Fibroblast of upper back skin (primary cell): Measurements from ENCODE around the gene LMTK2.

Experiments used
- DNase-seq: peaks from one replicate; pipeline ENCODE4 v3.0.0-alpha.2; 2013

The LMTK2 gene

DNA sequence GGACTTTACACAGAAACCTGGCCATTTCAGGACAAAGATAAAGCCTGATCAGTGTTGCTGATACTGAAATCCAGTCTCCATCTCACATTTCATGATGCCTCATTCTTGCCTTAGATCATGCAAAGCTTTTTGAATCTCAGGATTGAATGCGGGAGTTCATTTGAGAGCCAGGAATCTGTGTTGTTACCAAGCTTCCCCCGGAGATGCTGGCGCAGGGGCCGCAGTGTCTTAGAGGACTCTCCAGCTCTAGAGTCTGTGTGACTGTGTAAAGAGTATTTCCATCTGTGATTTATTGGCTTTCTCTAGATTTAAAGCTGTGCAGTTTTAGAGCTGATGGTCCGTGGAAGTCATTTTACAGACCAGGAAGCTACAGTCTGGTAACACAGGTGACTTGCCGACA lies 32.0 kb downstream of the LMTK2 start:
- DNase-seq, result no peak

DNA sequence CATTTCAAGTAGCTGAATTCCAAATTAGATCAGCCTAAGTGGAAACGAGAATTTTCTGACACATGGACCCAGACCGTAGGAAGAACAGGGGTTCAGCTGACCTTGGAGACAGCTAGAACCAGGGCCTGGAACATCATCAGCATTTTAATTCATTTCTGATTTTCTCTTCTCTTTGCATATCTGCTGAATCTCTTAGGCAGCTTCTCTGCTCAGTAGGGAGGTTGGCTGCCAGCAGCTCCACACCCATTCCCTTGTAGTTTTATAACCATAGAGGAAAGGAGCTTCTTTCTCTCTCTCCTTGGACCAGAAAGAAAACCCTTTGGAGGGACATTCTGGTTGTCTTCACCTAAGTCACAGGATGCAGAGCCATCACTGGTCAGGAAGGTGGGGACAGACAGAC lies 36.0 kb downstream of the LMTK2 start:
- no peak for DNase-seq

DNA sequence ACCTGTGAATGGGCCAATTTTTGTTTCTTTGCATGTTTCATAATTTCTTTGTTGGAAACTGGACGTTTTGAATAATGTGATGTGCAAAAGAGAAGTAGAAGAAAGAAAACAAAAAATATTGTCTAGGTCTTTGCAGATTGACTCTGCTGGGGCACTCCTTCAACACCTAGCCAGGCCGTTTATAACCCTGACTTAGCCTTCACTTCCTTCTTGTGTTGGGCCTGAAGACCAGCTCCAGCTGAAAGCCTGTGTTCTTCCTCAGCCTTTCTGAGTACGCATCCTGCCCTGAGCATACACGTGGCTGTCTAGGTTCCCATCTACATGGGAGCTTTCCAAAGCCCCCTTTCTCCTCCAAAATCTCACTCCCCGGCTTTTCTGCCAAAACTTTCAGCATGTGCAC lies 41.9 kb downstream of the LMTK2 start:
- no peak for DNase-seq

DNA sequence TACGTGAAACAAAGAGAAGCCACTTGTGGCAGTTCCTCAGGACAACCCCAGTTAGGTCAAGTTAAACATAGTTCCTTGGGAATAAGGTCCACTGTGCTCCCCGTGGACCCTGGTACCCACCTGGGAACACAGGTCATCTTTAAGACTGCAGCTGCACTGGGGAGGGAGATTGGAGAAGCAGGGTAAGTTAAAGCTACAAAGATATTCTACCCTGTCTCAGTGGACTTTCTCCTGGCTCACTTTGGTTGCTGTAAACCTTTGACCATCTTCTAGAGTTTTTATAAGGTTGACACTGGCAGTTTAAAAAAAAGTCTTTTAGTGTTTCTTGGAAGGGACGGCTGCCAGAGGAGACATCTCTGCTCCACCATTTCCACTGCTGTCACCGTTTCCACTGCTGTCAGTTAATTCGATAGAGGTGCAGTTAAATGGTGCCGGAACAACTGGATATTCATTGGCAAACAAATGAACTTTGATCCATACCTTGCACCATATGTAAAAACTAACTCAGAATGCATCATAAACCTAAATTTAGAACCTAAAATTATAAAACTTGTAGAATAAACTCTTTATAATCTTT lies 42.5 kb downstream of the LMTK2 start:
- no peak for DNase-seq

- no peak for DNase-seq
Observed at GRCh38 chr7:98151884-98152283, 45.2 kb downstream of the LMTK2 start.

DNA sequence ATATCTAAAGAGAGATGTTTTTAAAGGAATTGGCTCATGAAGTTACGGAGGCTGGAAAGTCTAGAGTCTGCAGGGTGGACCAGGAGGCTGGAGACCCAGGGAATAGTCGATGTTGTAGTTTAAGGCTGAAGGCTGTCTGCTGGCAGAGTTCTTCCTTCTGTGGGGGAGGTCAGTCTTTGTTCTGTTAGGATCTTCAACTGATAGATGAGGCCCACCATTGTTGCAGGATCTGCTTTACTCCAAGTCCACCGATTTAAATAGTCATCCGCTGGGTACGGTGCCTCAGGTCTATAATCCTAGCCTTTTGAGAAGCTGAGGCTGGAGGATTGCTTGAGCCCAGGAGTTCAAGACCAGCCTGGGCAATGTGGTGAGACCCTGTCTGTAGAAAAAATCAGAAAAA lies 50.0 kb downstream of the LMTK2 start:
- no peak for DNase-seq

DNA sequence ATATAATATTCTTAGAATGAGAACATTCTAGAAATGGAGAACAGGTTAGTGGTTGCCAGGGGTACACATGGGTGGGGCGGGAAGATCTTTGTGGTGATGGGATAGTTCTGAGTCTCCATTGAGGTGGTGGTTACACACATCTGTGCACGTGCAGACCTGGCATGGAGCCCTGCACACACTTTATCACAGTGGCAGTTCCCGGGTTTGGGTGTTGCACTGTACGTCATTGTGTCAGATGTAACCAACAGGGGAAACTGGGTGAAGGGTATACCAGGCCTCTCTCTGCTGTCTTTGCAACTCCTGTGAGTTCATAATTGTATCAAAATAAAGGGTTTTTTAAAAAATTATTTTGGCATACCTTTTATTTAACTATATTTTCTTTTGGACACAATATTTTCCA lies 51.1 kb downstream of the LMTK2 start:
- no peak for DNase-seq

- no peak for DNase-seq
Observed at GRCh38 chr7:98162758-98163157, 56.1 kb downstream of the LMTK2 start.

GRCh38 chr7:98163269-98163668 lies 56.6 kb downstream of the LMTK2 start:
- no peak for DNase-seq

GRCh38 chr7:98163704-98164494 lies 57.2 kb downstream of the LMTK2 start:
- no peak for DNase-seq

- DNase-seq, result peak; percentile 3
Observed at GRCh38 chr7:98165827-98166667, 59.4 kb downstream of the LMTK2 start.

DNA sequence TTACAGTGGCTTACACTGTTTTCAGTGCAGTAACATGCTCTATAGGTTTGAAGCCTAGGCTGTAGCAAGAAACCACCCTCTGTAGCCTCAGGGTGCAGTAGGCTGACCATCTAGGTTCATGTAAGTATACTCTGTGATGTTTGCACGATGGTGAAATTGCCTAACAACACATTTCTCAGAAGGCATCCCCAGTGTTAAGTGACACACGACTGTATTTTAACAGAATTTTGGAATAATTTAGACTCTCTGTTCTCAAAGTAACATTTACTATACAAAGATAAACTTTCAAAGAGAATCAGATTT lies 60.0 kb downstream of the LMTK2 start:
- DNase-seq, result no peak

DNA sequence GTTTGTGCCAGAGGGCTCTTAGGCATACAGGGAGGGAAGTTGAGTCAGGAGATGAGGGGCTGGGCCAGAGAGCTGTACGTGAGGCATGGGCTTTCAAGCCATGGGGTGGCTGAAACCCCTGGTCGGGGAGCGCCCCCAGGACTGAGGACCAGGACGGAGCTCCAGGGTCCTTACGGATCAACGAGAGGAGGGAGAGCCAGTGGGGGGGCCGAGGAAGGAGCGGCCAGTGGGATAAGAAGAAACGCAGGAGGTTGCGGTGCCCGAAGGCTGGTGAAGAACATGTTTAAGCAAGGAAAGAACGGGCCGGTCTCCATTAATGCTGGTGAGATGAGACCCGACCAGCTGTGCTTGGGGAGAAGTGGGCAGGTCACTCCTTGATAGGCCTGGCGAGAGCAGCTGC lies 61.0 kb downstream of the LMTK2 start:
- DNase-seq, result no peak

- peak; percentile 58 for DNase-seq
Observed at GRCh38 chr7:98168181-98168903, 61.7 kb downstream of the LMTK2 start.

GRCh38 chr7:98168904-98169621 lies 62.4 kb downstream of the LMTK2 start:
- DNase-seq, result no peak

DNA sequence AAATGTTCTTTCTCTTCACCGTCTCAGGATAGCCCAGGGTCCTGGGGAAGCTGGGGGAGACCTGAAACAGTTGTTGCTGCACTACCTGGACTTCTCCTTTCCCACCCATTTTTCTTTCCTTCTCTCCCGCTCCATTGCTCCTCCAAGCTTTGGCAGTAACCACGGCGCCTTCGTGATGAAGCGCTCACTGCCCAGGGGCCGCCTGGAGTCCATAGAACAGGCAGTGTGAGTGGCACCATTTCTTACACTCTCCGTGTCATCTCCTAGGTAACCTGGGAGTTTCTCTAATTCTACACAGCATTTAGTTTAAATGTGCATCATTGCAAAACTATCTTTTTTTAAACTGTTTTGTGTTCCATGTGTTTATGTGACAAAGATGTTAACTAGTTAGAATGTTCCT lies 64.3 kb downstream of the LMTK2 start:
- no peak for DNase-seq

- DNase-seq, result no peak
Observed at GRCh38 chr7:98171449-98171848, 64.8 kb downstream of the LMTK2 start.

- no peak for DNase-seq
Observed at GRCh38 chr7:98174334-98175259, 67.9 kb downstream of the LMTK2 start.

GRCh38 chr7:98175260-98175940 lies 68.7 kb downstream of the LMTK2 start:
- DNase-seq, result no peak

DNA sequence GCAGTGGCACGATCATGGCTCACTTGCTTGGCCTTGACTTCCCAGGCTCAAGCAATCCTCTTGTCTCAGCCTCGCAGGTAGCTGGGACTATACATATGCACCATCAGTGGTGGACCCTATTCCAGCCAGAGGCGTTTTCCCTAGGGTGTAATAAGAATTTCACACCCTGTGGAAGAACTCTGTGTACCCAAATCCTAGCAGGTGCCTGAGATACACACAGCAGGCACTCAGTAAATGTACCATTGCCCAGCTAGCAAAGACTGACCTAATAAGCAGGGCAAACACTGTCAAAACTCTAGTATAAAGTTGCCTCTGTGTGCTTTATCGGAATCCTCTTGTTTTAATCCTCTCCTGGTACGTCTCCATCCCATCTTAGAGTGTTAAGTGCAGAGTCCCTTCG lies 70.9 kb downstream of the LMTK2 start:
- no peak for DNase-seq

DNA sequence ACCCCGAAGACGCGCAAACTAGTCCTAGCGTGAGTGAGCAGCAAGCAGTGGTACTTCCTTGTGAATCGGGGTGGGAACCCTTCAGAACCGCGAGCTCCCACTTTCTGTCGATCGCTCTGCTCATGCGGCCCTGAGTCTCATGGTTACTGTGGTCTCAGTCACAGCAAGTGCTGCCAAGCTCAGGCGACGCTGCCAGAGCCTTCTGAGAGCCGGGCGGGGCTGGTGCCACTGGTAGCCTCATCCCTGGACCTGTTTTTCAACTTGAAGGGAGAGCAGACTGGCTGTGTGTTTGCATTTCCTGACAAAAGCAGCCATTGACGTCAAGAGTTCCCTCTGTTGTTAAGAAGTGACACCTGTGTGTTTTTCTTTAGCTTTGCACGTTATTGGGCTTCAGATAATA lies 71.7 kb downstream of the LMTK2 start:
- DNase-seq, result no peak
